Endothelial cell of umbilical vein (primary cell): ENCODE data around the gene CCDC74B.

Source experiments
- EZH2 ChIP-seq: IDR thresholded peaks from 2 replicates; pipeline ENCODE4 v1.6.1; 2012; ENCODE audit warnings: borderline replicate concordance, low read depth, mild to moderate bottlenecking, moderate library complexity, low read length, inconsistent platforms; ENCODE audit not compliant: severe bottlenecking
- POLR2A ChIP-seq: IDR thresholded peaks from 2 replicates; pipeline ENCODE4 v1.6.1; 2012; ENCODE audit warnings: low read depth, mild to moderate bottlenecking, control low read depth, low read length
- POLR2AphosphoS5 ChIP-seq: IDR thresholded peaks from 2 replicates; pipeline ENCODE4 v1.6.1; 2012; ENCODE audit warnings: low read depth, mild to moderate bottlenecking, control low read depth, low read length, moderate library complexity; ENCODE audit not compliant: insufficient read depth
- TF ChIP-seq, protein P1 (sequence below), 2 donors: IDR thresholded peaks; 1 replicate in 1 of 2; 2 replicates in 1 of 2; pipeline ENCODE4 v1.5.1; 2011; ENCODE audit warnings: low read length in 2 of 2, mild to moderate bottlenecking in 2 of 2, moderate library complexity in 2 of 2, control low read depth in 1 of 2, inconsistent platforms in 1 of 2, low read depth in 1 of 2; ENCODE audit not compliant: insufficient read depth in 1 of 2; ENCODE audit errors: extremely low read depth in 1 of 2

DNA sequence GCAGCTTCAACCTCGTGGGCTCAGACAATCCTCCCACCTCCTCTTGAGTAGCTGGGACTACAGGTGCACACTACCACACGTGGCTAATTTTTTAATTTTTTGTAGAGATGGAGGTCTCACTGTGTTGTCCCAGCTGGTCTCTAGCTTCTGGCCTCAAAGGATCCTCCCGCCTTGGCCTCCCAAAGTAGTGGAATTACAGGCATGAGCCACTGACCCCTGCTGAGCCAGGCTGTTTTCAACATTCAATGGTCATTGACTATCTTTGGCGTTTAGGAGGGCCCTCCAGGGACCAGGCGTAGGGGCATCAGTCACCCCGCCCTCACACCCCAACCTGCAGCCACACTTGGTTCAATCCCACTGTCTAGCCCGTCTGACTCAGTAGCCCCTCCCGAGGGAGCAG, 42.4 kb upstream of the CCDC74B start:
- TF ChIP-seq, protein P1, sequence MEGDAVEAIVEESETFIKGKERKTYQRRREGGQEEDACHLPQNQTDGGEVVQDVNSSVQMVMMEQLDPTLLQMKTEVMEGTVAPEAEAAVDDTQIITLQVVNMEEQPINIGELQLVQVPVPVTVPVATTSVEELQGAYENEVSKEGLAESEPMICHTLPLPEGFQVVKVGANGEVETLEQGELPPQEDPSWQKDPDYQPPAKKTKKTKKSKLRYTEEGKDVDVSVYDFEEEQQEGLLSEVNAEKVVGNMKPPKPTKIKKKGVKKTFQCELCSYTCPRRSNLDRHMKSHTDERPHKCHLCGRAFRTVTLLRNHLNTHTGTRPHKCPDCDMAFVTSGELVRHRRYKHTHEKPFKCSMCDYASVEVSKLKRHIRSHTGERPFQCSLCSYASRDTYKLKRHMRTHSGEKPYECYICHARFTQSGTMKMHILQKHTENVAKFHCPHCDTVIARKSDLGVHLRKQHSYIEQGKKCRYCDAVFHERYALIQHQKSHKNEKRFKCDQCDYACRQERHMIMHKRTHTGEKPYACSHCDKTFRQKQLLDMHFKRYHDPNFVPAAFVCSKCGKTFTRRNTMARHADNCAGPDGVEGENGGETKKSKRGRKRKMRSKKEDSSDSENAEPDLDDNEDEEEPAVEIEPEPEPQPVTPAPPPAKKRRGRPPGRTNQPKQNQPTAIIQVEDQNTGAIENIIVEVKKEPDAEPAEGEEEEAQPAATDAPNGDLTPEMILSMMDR (IDR thresholded peaks at IDR 0.05; ENCODE audit: extremely low read depth in 1 of 2, insufficient read depth in 1 of 2, low read depth in 1 of 2, low read length in 2 of 2): no peak
- TF ChIP-seq EZH2 (no peak), POLR2A (no peak), POLR2AphosphoS5 (no peak)
